Uterus (tissue), 4 donors: ENCODE measurements around the gene CIBAR2. TPM values are rescaled to one million over a fixed set of nuclear protein-coding genes. Genes with fewer than 3 reads are reported as not detected.

Experiments used
- DNase-seq, 2 donors: peaks; one replicate each; pipeline ENCODE4 v3.0.0-alpha.2; 2019 to 2020
- H3K27ac ChIP-seq, 2 donors: fragments of 200-600 bp; sonication (generic); 1 replicate in 1 of 2; 2 replicates in 1 of 2; pipeline ENCODE4 v1.5.1; 2016 to 2018
- H3K27me3 ChIP-seq, 2 donors: fragments of 200-600 bp; sonication (generic); one replicate each; pipeline ENCODE4 v1.5.1; 2018 to 2019; ENCODE audit warnings: control low read depth in 1 of 2
- H3K36me3 ChIP-seq, 2 donors: fragments of 200-600 bp; sonication (generic); one replicate each; pipeline ENCODE4 v1.5.1; 2019; ENCODE audit warnings: control low read depth in 1 of 2
- H3K4me1 ChIP-seq, 2 donors: fragments of 200-600 bp; sonication (generic); one replicate each; pipeline ENCODE4 v1.5.1; 2018 to 2019; ENCODE audit warnings: control low read depth in 1 of 2
- H3K4me3 ChIP-seq, 2 donors: fragments of 200-600 bp; sonication (generic); 1 replicate in 1 of 2; 2 replicates in 1 of 2; pipeline ENCODE4 v1.5.1; 2018 to 2019; ENCODE audit warnings: mild to moderate bottlenecking in 1 of 2
- H3K9me3 ChIP-seq, 2 donors: fragments of 200-600 bp; sonication (generic); one replicate each; pipeline ENCODE4 v1.5.1; 2019; ENCODE audit warnings: control low read depth in 1 of 2
- CTCF ChIP-seq, 4 experiments: fragments of 200-600 bp in 2 of 4; fragments of 450-650 bp in 2 of 4; sonication (generic) in 2 of 4; IDR thresholded peaks; one replicate each; pipeline ENCODE4 v1.5.1; 2016 to 2019; ENCODE audit warnings: antibody characterized with exemption in 4 of 4, mild to moderate bottlenecking in 2 of 4, moderate library complexity in 1 of 4
- POLR2A ChIP-seq, 2 donors: fragments of 450-650 bp; IDR thresholded peaks; one replicate each; pipeline ENCODE4 v1.6.1; 2016; ENCODE audit warnings: antibody characterized with exemption in 2 of 2, mild to moderate bottlenecking in 1 of 2, moderate library complexity in 1 of 2
- intact Hi-C: fragments of 100-400 bp; cut with DNase I; formaldehyde crosslinking; loops from one replicate; pipeline ENCODE4 v1.15.1; 2023; ENCODE audit warnings: low total_unique reads
- total RNA-seq, 4 donors: library from RNA; depleted of rRNA in 3 of 4; stranded (reverse); fragments of >200 nt in 3 of 4; gene quantifications; one replicate each; pipeline versions ENCODE4 v1.1.0 to v1.2.4, GENCODE V29; 2014 to 2023
- donor health status: DM: yes; HTN: yes; CAD: no.

CIBAR2 gene
- total RNA-seq, 4 donors from 2014 or later, result 2.4 TPM; not detected in 3

- Histone ChIP-seq H3K9me3 (no peaks in the 10 kb centered on the region), H3K4me1 (peaks cover 4 to 5% of the 10 kb centered on the region in 2 donors), H3K36me3 (no peaks in the 10 kb centered on the region), H3K27me3 (no peaks in the 10 kb centered on the region), H3K27ac (peak overlapping the region; percentile 84 to 86), H3K4me3 (peak overlapping the region; percentile 26 to 31)
- no peak for TF ChIP-seq POLR2A (IDR thresholded peaks at IDR 0.05)
- TF ChIP-seq CTCF (IDR thresholded peaks at IDR 0.05), result no peak
- DNase-seq, result peak; percentile 95 to 97
- intact Hi-C loops, result no loop called here
Observed at GRCh38 chr16:85137323-85138072, 25.2 kb upstream of the CIBAR2 start.

GRCh38 chr16:85136702-85137322 is 24.5 kb upstream of the CIBAR2 start:
- Histone ChIP-seq H3K36me3 (no peaks in the 10 kb centered on the region), H3K9me3 (no peaks in the 10 kb centered on the region), H3K27ac (peak overlapping the region; percentile 84 to 86), H3K4me1 (peaks cover 4 to 5% of the 10 kb centered on the region in 2 donors), H3K4me3 (peak overlapping the region in 1 of 2 donors; percentile 26), H3K27me3 (no peaks in the 10 kb centered on the region)
- peak; percentile 57 to 64 for DNase-seq
- no peak for TF ChIP-seq CTCF (IDR thresholded peaks at IDR 0.05)
- no peak for TF ChIP-seq POLR2A (IDR thresholded peaks at IDR 0.05)
- intact Hi-C loops, result no loop called here

- Histone ChIP-seq H3K4me3 (no peak overlapping the region), H3K27ac (peak overlapping the region; percentile 84 to 86), H3K4me1 (peaks cover 4 to 5% of the 10 kb centered on the region in 2 donors), H3K9me3 (no peaks in the 10 kb centered on the region), H3K36me3 (no peaks in the 10 kb centered on the region), H3K27me3 (no peaks in the 10 kb centered on the region)
- no peak for DNase-seq
- intact Hi-C loops, result no loop called here
- TF ChIP-seq CTCF (IDR thresholded peaks at IDR 0.05) (no peak), POLR2A (IDR thresholded peaks at IDR 0.05) (no peak)
Observed at GRCh38 chr16:85136213-85136701, 24.0 kb upstream of the CIBAR2 start.

- H3K36me3 ChIP-seq, result no peaks in the 10 kb centered on the region
- intact Hi-C loops, result no loop called here
- H3K27ac ChIP-seq, result no peak overlapping the region
- H3K4me1 ChIP-seq, result peaks cover 4 to 13% of the 10 kb centered on the region in 2 donors
- H3K9me3 ChIP-seq, result no peaks in the 10 kb centered on the region
- H3K27me3 ChIP-seq, result no peaks in the 10 kb centered on the region
- peak in 1 of 2 donors; percentile 56 for DNase-seq
- TF ChIP-seq POLR2A (IDR thresholded peaks at IDR 0.05), result no peak
- H3K4me3 ChIP-seq, result no peak overlapping the region
Observed at GRCh38 chr16:85134789-85135142, 22.5 kb upstream of the CIBAR2 start.

- Histone ChIP-seq H3K27ac (no peak overlapping the region), H3K4me1 (peaks cover 4 to 18% of the 10 kb centered on the region in 2 donors)
- no peak for DNase-seq
Observed at GRCh38 chr16:85134076-85134788, 22.0 kb upstream of the CIBAR2 start.

More at GRCh38 chr16:85134076-85134788, 22.0 kb upstream of the CIBAR2 start:
- intact Hi-C loops, result no loop called here
- H3K27me3 ChIP-seq, result no peaks in the 10 kb centered on the region
- no peak overlapping the region for H3K4me3 ChIP-seq
- no peaks in the 10 kb centered on the region for H3K36me3 ChIP-seq
- TF ChIP-seq POLR2A (IDR thresholded peaks at IDR 0.05) (no peak), CTCF (IDR thresholded peaks at IDR 0.05) (no peak)
- H3K9me3 ChIP-seq, result no peaks in the 10 kb centered on the region
